Measurements from ENCODE around the gene KCTD20. TPM values are rescaled to one million over a fixed set of nuclear protein-coding genes. Genes with fewer than 3 reads are reported as not detected.

The KCTD20 gene
- total and polyA plus RNA-seq, 2 of the 13 experiments (the other 11 are each of a cell fraction or from before 2014, with no cell fraction given), result 52.7 to 67.1 TPM

- TF ChIP-seq ZNF275 (CRISPR knock-in tag; IDR thresholded peaks at IDR 0.05; ENCODE audit: borderline replicate concordance) (no peak), ELF3 (CRISPR knock-in tag; IDR thresholded peaks at IDR 0.05) (no peak), ZKSCAN5 (CRISPR knock-in tag; IDR thresholded peaks at IDR 0.05) (no peak), KLF16 (CRISPR knock-in tag; IDR thresholded peaks at IDR 0.05) (no peak)
These were observed 12.4 kb upstream of the KCTD20 start (continued) for GRCh38 chr6:36430351-36430750.

GRCh38 chr6:36431197-36431596, 11.6 kb upstream of the KCTD20 start:
- Histone ChIP-seq H3K36me3 (replicated peaks in 1 of 2; ENCODE audit: control insufficient read depth in 1 of 2, insufficient read depth in 2 of 2, low read length in 2 of 2) (no peaks in the 10 kb centered on the region), H3K4me3 (replicated peaks in 1 of 3; ENCODE audit: insufficient read depth in 1 of 3, low read depth in 2 of 3, low read length in 3 of 3) (no peak overlapping the region), H2AFZ (ENCODE audit: low read length) (no peak overlapping the region), H3K79me2 (ENCODE audit: insufficient read depth, low read length) (no peaks in the 10 kb centered on the region), H3K27ac (ENCODE audit: extremely low read length, insufficient read depth, low read length) (no peak overlapping the region), H4K20me1 (ENCODE audit: insufficient read depth, low read length) (no peaks in the 10 kb centered on the region), H3K9ac (ENCODE audit: insufficient read depth, low read depth, low read length) (no peak overlapping the region), H3K9me3 (ENCODE audit: low read length) (no peaks in the 10 kb centered on the region), H3K4me2 (ENCODE audit: low read depth, low read length) (no peak overlapping the region), H3K27me3 (ENCODE audit: control insufficient read depth in 1 of 2, insufficient read depth in 2 of 2, low read length in 2 of 2) (no peaks in the 10 kb centered on the region; a peak in 1 of 5 replicates), H3K4me1 (ENCODE audit: insufficient read depth, low read length) (peaks cover 34% of the 10 kb centered on the region)
- in situ Hi-C loops (cut with HindIII; ENCODE audit: extremely low pct_ligation_motif_present, low pct_unique_long_range_greater_than_20kb) (no loop called here), intact Hi-C loops (cut with micrococcal nuclease; ENCODE audit: unreplicated experiment) (no loop called here)
- no TSS peak for BruUV-seq (replicated peaks)
- DNase-seq (ENCODE audit: low spot score) (no peak), ATAC-seq (peak; percentile 75), FAIRE-seq (no peak)
- CTCF ChIA-PET (ENCODE audit: low intra/inter-chr PET ratio, low total read pairs), result no interaction called here
- TF ChIP-seq CREB1 (IDR thresholded peaks at IDR 0.05) (no peak), CREB1 (CRISPR knock-in tag; IDR thresholded peaks at IDR 0.05) (peak; percentile 24; the same call in 1 of the 2 replicates), ZNF878 (CRISPR knock-in tag; IDR thresholded peaks at IDR 0.05) (no peak), RBM39 (IDR thresholded peaks at IDR 0.05; ENCODE audit: low read depth, low read length, poor library complexity, severe bottlenecking) (no peak)
- WGBS (ENCODE audit: low lambda C conversion rate), result 11% methylated on average over 4 of the region's 4 CpGs
- POLR2A ChIA-PET, result interaction anchor here (1.3 kb wide), 1 partner anchor 10 kb away, joined by 4 read pairs; no protein-coding TSS in a partner anchor

Data from HepG2 (cell line).